Parathyroid adenoma (tissue), 2 donors: ENCODE results near the gene FAM133A.

ENCODE experiments used
- H2AFZ ChIP-seq: fragments of 300-600 bp; sonication (generic); one replicate; pipeline ENCODE4 v1.7.0; 2017; ENCODE audit warnings: antibody characterized with exemption, mild to moderate bottlenecking
- H3K27ac ChIP-seq: fragments of 300-600 bp; sonication (generic); one replicate; pipeline ENCODE4 v1.7.0; 2017
- H3K27me3 ChIP-seq: fragments of 300-600 bp; sonication (generic); one replicate; pipeline ENCODE4 v1.7.0; 2017; ENCODE audit warnings: low read length; ENCODE audit not compliant: control insufficient read depth, insufficient read depth
- H3K36me3 ChIP-seq: fragments of 300-600 bp; sonication (generic); one replicate; pipeline ENCODE4 v1.7.0; 2017; ENCODE audit warnings: low read length; ENCODE audit not compliant: control insufficient read depth, insufficient read depth
- H3K4me1 ChIP-seq: fragments of 300-600 bp; sonication (generic); one replicate; pipeline ENCODE4 v1.7.0; 2017; ENCODE audit warnings: control low read depth
- H3K4me2 ChIP-seq: fragments of 300-600 bp; sonication (generic); one replicate; pipeline ENCODE4 v1.7.0; 2017; ENCODE audit warnings: low read length
- H3K4me3 ChIP-seq: fragments of 300-600 bp; sonication (generic); one replicate; pipeline ENCODE4 v1.7.0; 2017; ENCODE audit warnings: low read depth, low read length
- H3K79me2 ChIP-seq: fragments of 300-600 bp; sonication (generic); one replicate; pipeline ENCODE4 v1.7.0; 2017; ENCODE audit warnings: control low read depth
- H3K9ac ChIP-seq: fragments of 300-600 bp; sonication (generic); one replicate; pipeline ENCODE4 v1.7.0; 2017; ENCODE audit warnings: mild to moderate bottlenecking
- H3K9me3 ChIP-seq: fragments of 300-600 bp; sonication (generic); one replicate; pipeline ENCODE4 v1.7.0; 2017; ENCODE audit warnings: low read length; ENCODE audit not compliant: control insufficient read depth
- CTCF ChIP-seq: fragments of 300-600 bp; sonication (generic); IDR thresholded peaks from one replicate; pipeline ENCODE4 v1.7.0; 2017; ENCODE audit warnings: antibody characterized with exemption, mild to moderate bottlenecking
- donor health status: primary hyperparathyroidism.

Gene FAM133A

GRCh38 chrX:93695981-93696380 lies 22.0 kb downstream of the FAM133A start:
- H2AFZ ChIP-seq: no peak overlapping the region

GRCh38 chrX:93703701-93704100 lies 29.7 kb downstream of the FAM133A start:
- no peaks in the 10 kb centered on the region for H3K27me3 ChIP-seq
- no peaks in the 10 kb centered on the region for H3K79me2 ChIP-seq
- no peak overlapping the region for H3K4me3 ChIP-seq
- no peaks in the 10 kb centered on the region for H3K36me3 ChIP-seq
- no peak overlapping the region for H3K4me2 ChIP-seq
- H3K9ac ChIP-seq: no peak overlapping the region
- no peak overlapping the region for H3K27ac ChIP-seq
- H2AFZ ChIP-seq: no peak overlapping the region
- H3K4me1 ChIP-seq: no peaks in the 10 kb centered on the region
- no peaks in the 10 kb centered on the region for H3K9me3 ChIP-seq
- TF ChIP-seq CTCF: no peak

More at GRCh38 chrX:93695981-93696380, 22.0 kb downstream of the FAM133A start:
- no peak overlapping the region for H3K27ac ChIP-seq
- no peak for TF ChIP-seq CTCF
- no peaks in the 10 kb centered on the region for H3K79me2 ChIP-seq
- H3K9ac ChIP-seq: no peak overlapping the region
- H3K4me1 ChIP-seq: no peaks in the 10 kb centered on the region
- H3K4me3 ChIP-seq: no peak overlapping the region
- H3K36me3 ChIP-seq: no peaks in the 10 kb centered on the region
- H3K9me3 ChIP-seq: no peaks in the 10 kb centered on the region
- no peaks in the 10 kb centered on the region for H3K27me3 ChIP-seq
- no peak overlapping the region for H3K4me2 ChIP-seq

GRCh38 chrX:93711076-93711475 lies 37.1 kb downstream of the FAM133A start:
- no peak for TF ChIP-seq CTCF
- Histone ChIP-seq H2AFZ (no peak overlapping the region), H3K79me2 (no peaks in the 10 kb centered on the region), H3K27me3 (no peaks in the 10 kb centered on the region), H3K9ac (no peak overlapping the region), H3K36me3 (no peaks in the 10 kb centered on the region), H3K4me3 (no peak overlapping the region), H3K9me3 (no peaks in the 10 kb centered on the region), H3K4me2 (no peak overlapping the region), H3K27ac (no peak overlapping the region), H3K4me1 (no peaks in the 10 kb centered on the region)

- Histone ChIP-seq H3K36me3 (no peaks in the 10 kb centered on the region), H2AFZ (no peak overlapping the region), H3K4me1 (no peaks in the 10 kb centered on the region), H3K27ac (no peak overlapping the region), H3K27me3 (no peaks in the 10 kb centered on the region), H3K9ac (no peak overlapping the region), H3K4me3 (no peak overlapping the region), H3K9me3 (no peaks in the 10 kb centered on the region), H3K79me2 (no peaks in the 10 kb centered on the region), H3K4me2 (no peak overlapping the region)
- TF ChIP-seq CTCF: no peak
Measured at GRCh38 chrX:93741811-93742210, 67.8 kb downstream of the FAM133A start.

GRCh38 chrX:93760163-93760562 lies 86.2 kb downstream of the FAM133A start:
- TF ChIP-seq CTCF: no peak

More at GRCh38 chrX:93760163-93760562, 86.2 kb downstream of the FAM133A start:
- Histone ChIP-seq H3K9me3 (no peaks in the 10 kb centered on the region), H3K27ac (no peak overlapping the region), H3K36me3 (no peaks in the 10 kb centered on the region), H3K4me1 (no peaks in the 10 kb centered on the region), H3K27me3 (no peaks in the 10 kb centered on the region), H3K9ac (no peak overlapping the region), H3K79me2 (no peaks in the 10 kb centered on the region), H3K4me3 (no peak overlapping the region), H2AFZ (no peak overlapping the region), H3K4me2 (no peak overlapping the region)
